ENCODE results near the gene ZNF346.

DNA sequence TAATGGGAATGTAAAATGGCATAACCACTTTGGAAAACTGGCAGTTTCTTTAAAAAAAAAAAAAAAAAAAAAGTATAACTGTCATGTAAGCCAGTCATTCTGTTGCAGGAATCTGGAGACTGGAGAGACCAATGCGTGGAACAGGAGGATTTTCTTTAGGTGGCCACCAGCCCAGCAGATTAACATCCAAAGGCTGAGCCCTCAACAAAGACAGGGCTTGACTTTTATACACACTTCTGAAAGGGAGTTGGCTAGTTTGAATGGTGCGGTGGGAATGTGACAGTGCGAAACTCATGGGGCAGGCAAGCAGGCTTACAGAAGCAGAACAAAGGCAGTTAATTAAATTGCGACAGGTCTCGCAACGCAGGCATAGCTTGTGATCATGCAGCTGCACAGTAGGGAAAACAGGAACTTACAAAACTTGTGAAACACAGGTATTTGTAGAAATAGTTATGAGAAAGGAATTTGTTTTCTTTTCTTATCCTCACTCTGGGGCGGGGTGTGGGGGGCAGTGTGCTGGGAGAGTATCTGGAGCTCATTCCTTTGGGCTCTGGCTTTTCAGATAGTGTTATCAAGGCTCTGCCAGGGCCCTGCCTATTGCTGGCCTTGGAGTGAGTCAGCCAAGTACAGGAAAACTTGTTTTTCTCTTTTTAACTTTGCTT, 27.9 kb upstream of the ZNF346 start:
- TF ChIP-seq, protein P1, sequence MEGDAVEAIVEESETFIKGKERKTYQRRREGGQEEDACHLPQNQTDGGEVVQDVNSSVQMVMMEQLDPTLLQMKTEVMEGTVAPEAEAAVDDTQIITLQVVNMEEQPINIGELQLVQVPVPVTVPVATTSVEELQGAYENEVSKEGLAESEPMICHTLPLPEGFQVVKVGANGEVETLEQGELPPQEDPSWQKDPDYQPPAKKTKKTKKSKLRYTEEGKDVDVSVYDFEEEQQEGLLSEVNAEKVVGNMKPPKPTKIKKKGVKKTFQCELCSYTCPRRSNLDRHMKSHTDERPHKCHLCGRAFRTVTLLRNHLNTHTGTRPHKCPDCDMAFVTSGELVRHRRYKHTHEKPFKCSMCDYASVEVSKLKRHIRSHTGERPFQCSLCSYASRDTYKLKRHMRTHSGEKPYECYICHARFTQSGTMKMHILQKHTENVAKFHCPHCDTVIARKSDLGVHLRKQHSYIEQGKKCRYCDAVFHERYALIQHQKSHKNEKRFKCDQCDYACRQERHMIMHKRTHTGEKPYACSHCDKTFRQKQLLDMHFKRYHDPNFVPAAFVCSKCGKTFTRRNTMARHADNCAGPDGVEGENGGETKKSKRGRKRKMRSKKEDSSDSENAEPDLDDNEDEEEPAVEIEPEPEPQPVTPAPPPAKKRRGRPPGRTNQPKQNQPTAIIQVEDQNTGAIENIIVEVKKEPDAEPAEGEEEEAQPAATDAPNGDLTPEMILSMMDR (IDR thresholded peaks at IDR 0.05; ENCODE audit: borderline replicate concordance, extremely low read depth, low read length, poor library complexity, severe bottlenecking): no peak
- no peak for TF ChIP-seq EZH2 (IDR thresholded peaks at IDR 0.05; ENCODE audit: borderline replicate concordance, low read depth, low read length, severe bottlenecking)
